ENCODE measurements around the gene HP.
"Not testable (repeated sequence)": the region's sequence is repeated elsewhere in the genome, so short reads cannot be mapped to it uniquely, and the experiment has no call there.

Gene HP

GRCh38 chr16:72051818-72052217, 2.5 kb upstream of the HP start:
- H3K4me3 ChIP-seq (ENCODE audit: low read depth, low read length) = no peak overlapping the region
- TF ChIP-seq CTCF (IDR thresholded peaks at IDR 0.05; ENCODE audit: low read depth, low read length, missing control alignments) = no peak
- in situ Hi-C loops (cut with HindIII; ENCODE audit: low sequenced_read_pairs) = no loop called here
- DNase-seq (ENCODE audit: low read depth) = no peak

- TF ChIP-seq CTCF (IDR thresholded peaks at IDR 0.05; ENCODE audit: low read depth, low read length, missing control alignments) = no peak
- in situ Hi-C loops (cut with HindIII; ENCODE audit: low sequenced_read_pairs) = no loop called here
- no peak for DNase-seq (ENCODE audit: low read depth)
- H3K4me3 ChIP-seq (ENCODE audit: low read depth, low read length) = no peak overlapping the region
Measured at GRCh38 chr16:72055911-72056310, 1.6 kb downstream of the HP start.

GRCh38 chr16:72057313-72057712, 3.0 kb downstream of the HP start:
- in situ Hi-C loops (cut with HindIII; ENCODE audit: low sequenced_read_pairs); H3K4me3 ChIP-seq (ENCODE audit: low read depth, low read length); DNase-seq (ENCODE audit: low read depth): not testable (repeated sequence)

- H3K4me3 ChIP-seq (ENCODE audit: low read depth, low read length); DNase-seq (ENCODE audit: low read depth); in situ Hi-C loops (cut with HindIII; ENCODE audit: low sequenced_read_pairs): not testable (repeated sequence)
Measured at GRCh38 chr16:72059060-72059459, 4.8 kb downstream of the HP start.

- TF ChIP-seq CTCF (IDR thresholded peaks at IDR 0.05; ENCODE audit: low read depth, low read length, missing control alignments) = no peak
- in situ Hi-C loops (cut with HindIII; ENCODE audit: low sequenced_read_pairs) = no loop called here
- DNase-seq (ENCODE audit: low read depth) = no peak
- H3K4me3 ChIP-seq (ENCODE audit: low read depth, low read length) = no peak overlapping the region
Measured at GRCh38 chr16:72060405-72060804, 6.1 kb downstream of the HP start.

GRCh38 chr16:72061564-72061963, 7.3 kb downstream of the HP start:
- in situ Hi-C loops (cut with HindIII; ENCODE audit: low sequenced_read_pairs) = no loop called here
- no peak overlapping the region for H3K4me3 ChIP-seq (ENCODE audit: low read depth, low read length)
- TF ChIP-seq CTCF (IDR thresholded peaks at IDR 0.05; ENCODE audit: low read depth, low read length, missing control alignments) = no peak
- DNase-seq (ENCODE audit: low read depth) = no peak

- in situ Hi-C loops (cut with HindIII; ENCODE audit: low sequenced_read_pairs) = no loop called here
- no peak for DNase-seq (ENCODE audit: low read depth)
- TF ChIP-seq CTCF (IDR thresholded peaks at IDR 0.05; ENCODE audit: low read depth, low read length, missing control alignments) = no peak
- no peak overlapping the region for H3K4me3 ChIP-seq (ENCODE audit: low read depth, low read length)
Measured at GRCh38 chr16:72064361-72064894, 10.1 kb downstream of the HP start.

GRCh38 chr16:72066747-72067146, 12.4 kb downstream of the HP start:
- peak; percentile 18 for DNase-seq (ENCODE audit: low read depth)
- TF ChIP-seq CTCF (IDR thresholded peaks at IDR 0.05; ENCODE audit: low read depth, low read length, missing control alignments) = peak; percentile 71
- H3K4me3 ChIP-seq (ENCODE audit: low read depth, low read length) = no peak overlapping the region
- in situ Hi-C loops (cut with HindIII; ENCODE audit: low sequenced_read_pairs) = no loop called here

Measured in astrocyte of the cerebellum (primary cell).